ENCODE measurements around the gene CATSPER1. TPM values are rescaled to one million over a fixed set of nuclear protein-coding genes. Genes with fewer than 3 reads are reported as not detected.

CATSPER1 gene
- total RNA-seq, 1 experiment from 2014 or later: 0.15 TPM

DNA sequence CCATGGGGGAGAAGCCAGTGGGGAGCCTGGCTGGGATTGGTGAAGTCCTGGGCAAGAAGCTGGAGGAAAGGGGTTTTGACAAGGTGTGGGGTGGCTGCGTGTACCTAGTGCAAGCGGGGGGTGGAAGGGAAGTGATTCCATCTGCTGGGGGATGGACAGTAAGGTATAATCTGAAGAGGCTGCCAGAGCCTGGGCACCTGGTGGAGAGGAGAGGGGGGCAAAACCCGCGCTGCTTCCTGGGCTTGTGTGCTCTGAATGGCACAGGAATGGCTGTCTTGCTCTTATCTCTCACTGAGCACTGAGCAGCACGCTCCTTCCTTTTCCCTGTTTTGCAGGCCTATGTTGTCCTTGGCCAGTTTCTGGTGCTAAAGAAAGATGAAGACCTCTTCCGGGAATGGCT is 23.0 kb downstream of the CATSPER1 start:
- intact Hi-C loops (cut with micrococcal nuclease; ENCODE audit: unreplicated experiment): no loop called here

DNA sequence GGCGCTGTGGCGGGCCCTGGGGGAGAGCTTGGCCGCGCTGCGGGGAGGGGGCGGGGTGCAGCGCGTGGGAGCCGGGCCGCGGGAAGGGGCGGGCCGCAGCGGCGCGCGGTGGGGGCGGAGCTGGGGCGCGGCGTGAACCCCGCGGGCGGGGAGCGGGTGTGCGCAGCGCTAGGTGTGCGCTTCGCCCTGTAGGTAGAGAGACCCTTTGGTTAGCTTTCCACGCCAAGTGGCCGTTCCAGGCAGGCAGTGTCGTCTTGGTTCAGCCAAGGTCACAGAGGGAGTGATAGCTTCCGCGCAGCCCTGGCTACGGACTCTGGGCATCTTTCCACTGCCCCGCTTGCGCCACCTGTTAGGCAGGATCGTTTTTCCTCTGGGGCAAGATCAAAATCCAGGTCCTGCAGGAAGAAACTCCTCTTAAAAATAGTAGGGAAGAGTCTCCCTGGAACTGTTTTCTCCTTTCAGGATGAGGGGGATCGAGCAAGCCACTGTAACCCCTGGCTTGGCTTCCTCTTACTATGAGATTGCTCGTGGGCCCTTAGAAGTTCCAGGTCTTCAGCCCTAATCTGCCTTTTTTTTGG is 23.5 kb downstream of the CATSPER1 start:
- BruUV-seq (replicated peaks): no TSS peak
- Histone ChIP-seq H3K4me1 (ENCODE audit: control insufficient read depth, insufficient read depth, low read length) (peaks cover 49% of the 10 kb centered on the region), H3K36me3 (ENCODE audit: control insufficient read depth, insufficient read depth, low read length) (peaks cover 30% of the 10 kb centered on the region), H3K4me3 (ENCODE audit: low read depth in 2 of 2, low read length in 2 of 2) (peak overlapping the region; percentile 63 to 100), H3K9me3 (ENCODE audit: control insufficient read depth, insufficient read depth, low read depth, low read length) (no peaks in the 10 kb centered on the region), H3K27ac (ENCODE audit: low read length) (peak overlapping the region; percentile 100), H3K27me3 (ENCODE audit: control insufficient read depth, insufficient read depth, low read length) (no peaks in the 10 kb centered on the region)
- no peak for DNase-seq (ENCODE audit: low read depth, low spot score)
- ATAC-seq: peak; percentile 78
- in situ Hi-C loops (cut with HindIII; ENCODE audit: low pct_unique_long_range_greater_than_20kb, low sequenced_read_pairs) (no loop called here), intact Hi-C loops (cut with micrococcal nuclease; ENCODE audit: unreplicated experiment) (no loop called here)
- ChIA-PET CTCF (interaction anchor here (0.6 to 0.7 kb wide), 2 partner anchors 26 to 75 kb away, joined by 3 read pairs; no protein-coding TSS in a partner anchor), POLR2A (interaction anchor here (0.5 to 0.9 kb wide), 3 partner anchors 49 to 291 kb away, joined by 6 to 14 read pairs (median 9); partner anchors contain the start of genes SF3B2 and YIF1A)
- TF ChIP-seq TCF7L2 (IDR thresholded peaks at IDR 0.05; ENCODE audit: low read depth, low read length): no peak
- TF ChIP-seq, protein P1, sequence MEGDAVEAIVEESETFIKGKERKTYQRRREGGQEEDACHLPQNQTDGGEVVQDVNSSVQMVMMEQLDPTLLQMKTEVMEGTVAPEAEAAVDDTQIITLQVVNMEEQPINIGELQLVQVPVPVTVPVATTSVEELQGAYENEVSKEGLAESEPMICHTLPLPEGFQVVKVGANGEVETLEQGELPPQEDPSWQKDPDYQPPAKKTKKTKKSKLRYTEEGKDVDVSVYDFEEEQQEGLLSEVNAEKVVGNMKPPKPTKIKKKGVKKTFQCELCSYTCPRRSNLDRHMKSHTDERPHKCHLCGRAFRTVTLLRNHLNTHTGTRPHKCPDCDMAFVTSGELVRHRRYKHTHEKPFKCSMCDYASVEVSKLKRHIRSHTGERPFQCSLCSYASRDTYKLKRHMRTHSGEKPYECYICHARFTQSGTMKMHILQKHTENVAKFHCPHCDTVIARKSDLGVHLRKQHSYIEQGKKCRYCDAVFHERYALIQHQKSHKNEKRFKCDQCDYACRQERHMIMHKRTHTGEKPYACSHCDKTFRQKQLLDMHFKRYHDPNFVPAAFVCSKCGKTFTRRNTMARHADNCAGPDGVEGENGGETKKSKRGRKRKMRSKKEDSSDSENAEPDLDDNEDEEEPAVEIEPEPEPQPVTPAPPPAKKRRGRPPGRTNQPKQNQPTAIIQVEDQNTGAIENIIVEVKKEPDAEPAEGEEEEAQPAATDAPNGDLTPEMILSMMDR (IDR thresholded peaks at IDR 0.05): no peak
- TF ChIP-seq, protein P2, sequence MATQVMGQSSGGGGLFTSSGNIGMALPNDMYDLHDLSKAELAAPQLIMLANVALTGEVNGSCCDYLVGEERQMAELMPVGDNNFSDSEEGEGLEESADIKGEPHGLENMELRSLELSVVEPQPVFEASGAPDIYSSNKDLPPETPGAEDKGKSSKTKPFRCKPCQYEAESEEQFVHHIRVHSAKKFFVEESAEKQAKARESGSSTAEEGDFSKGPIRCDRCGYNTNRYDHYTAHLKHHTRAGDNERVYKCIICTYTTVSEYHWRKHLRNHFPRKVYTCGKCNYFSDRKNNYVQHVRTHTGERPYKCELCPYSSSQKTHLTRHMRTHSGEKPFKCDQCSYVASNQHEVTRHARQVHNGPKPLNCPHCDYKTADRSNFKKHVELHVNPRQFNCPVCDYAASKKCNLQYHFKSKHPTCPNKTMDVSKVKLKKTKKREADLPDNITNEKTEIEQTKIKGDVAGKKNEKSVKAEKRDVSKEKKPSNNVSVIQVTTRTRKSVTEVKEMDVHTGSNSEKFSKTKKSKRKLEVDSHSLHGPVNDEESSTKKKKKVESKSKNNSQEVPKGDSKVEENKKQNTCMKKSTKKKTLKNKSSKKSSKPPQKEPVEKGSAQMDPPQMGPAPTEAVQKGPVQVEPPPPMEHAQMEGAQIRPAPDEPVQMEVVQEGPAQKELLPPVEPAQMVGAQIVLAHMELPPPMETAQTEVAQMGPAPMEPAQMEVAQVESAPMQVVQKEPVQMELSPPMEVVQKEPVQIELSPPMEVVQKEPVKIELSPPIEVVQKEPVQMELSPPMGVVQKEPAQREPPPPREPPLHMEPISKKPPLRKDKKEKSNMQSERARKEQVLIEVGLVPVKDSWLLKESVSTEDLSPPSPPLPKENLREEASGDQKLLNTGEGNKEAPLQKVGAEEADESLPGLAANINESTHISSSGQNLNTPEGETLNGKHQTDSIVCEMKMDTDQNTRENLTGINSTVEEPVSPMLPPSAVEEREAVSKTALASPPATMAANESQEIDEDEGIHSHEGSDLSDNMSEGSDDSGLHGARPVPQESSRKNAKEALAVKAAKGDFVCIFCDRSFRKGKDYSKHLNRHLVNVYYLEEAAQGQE (IDR thresholded peaks at IDR 0.05; ENCODE audit: insufficient read depth in 1 of 2, low read depth in 2 of 2, low read length in 1 of 2): no peak
- 0 out of 2 replicates have a peak, but pooled peaks have one; percentile 71 for TF ChIP-seq SIN3A (IDR thresholded peaks at IDR 0.05; ENCODE audit: borderline replicate concordance, insufficient read depth, low read depth, low read length)

More for the DNA sequence above, 23.0 kb downstream of the CATSPER1 start:
- Histone ChIP-seq H3K27me3 (ENCODE audit: control insufficient read depth, insufficient read depth, low read length) (no peaks in the 10 kb centered on the region), H3K27ac (ENCODE audit: low read length) (peak overlapping the region; percentile 99), H3K4me1 (ENCODE audit: control insufficient read depth, insufficient read depth, low read length) (peaks cover 51% of the 10 kb centered on the region), H3K9me3 (ENCODE audit: control insufficient read depth, insufficient read depth, low read depth, low read length) (no peaks in the 10 kb centered on the region), H3K4me3 (ENCODE audit: low read depth in 2 of 2, low read length in 2 of 2) (peak overlapping the region; percentile 63 to 100), H3K36me3 (ENCODE audit: control insufficient read depth, insufficient read depth, low read length) (peaks cover 25% of the 10 kb centered on the region)
- no peak for ATAC-seq
- no TSS peak for BruUV-seq (replicated peaks)
- DNase-seq (ENCODE audit: low read depth, low spot score): no peak
- TF ChIP-seq TCF7L2 (IDR thresholded peaks at IDR 0.05; ENCODE audit: low read depth, low read length) (no peak), SIN3A (IDR thresholded peaks at IDR 0.05; ENCODE audit: borderline replicate concordance, insufficient read depth, low read depth, low read length) (no peak), POLR2AphosphoS5 (IDR thresholded peaks at IDR 0.05; ENCODE audit: low read depth, low read length) (no peak)
- TF ChIP-seq, protein P1 (IDR thresholded peaks at IDR 0.05): no peak
- TF ChIP-seq, protein P2 (IDR thresholded peaks at IDR 0.05; ENCODE audit: insufficient read depth in 1 of 2, low read depth in 2 of 2, low read length in 1 of 2): no peak
- POLR2A ChIA-PET: no interaction called here
- CTCF ChIA-PET: interaction anchor here (0.6 to 0.7 kb wide), 2 partner anchors 26 to 75 kb away, joined by 3 read pairs; no protein-coding TSS in a partner anchor
- in situ Hi-C loops (cut with HindIII; ENCODE audit: low pct_unique_long_range_greater_than_20kb, low sequenced_read_pairs): no loop called here

Data from Panc1 (cell line).